ENCODE data around the gene C19orf44. TPM values are rescaled to one million over a fixed set of nuclear protein-coding genes. Genes with fewer than 3 reads are reported as not detected.
A peak's percentile ranks its signal among the peaks of the same experiment; 100 is the strongest.
"Not testable (repeated sequence)": the region's sequence is repeated elsewhere in the genome, so short reads cannot be mapped to it uniquely, and the experiment has no call there.

Gene C19orf44
- 4.3 and 8.5 TPM in 2 replicates for total RNA-seq (ENCODE audit: low replicate concordance)
- long read RNA-seq, partial matches to known transcripts: 2 of 8 reads
- long read RNA-seq, other reads (novel, unspliced or antisense): 5 of 8 reads

GRCh38 chr19:16495982-16496612, at the start of gene C19orf44, which contains the start of gene CALR3:
Gene C19orf44 (plus strand): TSS chr19:16496394. CDS start chr19:16500793, 4,399 bp downstream.
Gene CALR3 (minus strand): TSS chr19:16496167. CDS start chr19:16496129, 38 bp downstream.
- Mint-ChIP-seq H3K9me3 (no peaks in the 10 kb centered on the region), H3K27ac (peak within 1 kb of the TSS; percentile 93), H3K4me1 (ENCODE audit: unreplicated experiment) (peaks cover 14% of the 10 kb centered on the region), H3K4me3 (peak within 1 kb of the TSS; percentile 98), H3K36me3 (peaks cover 5% of the 10 kb centered on the region), H3K27me3 (no peaks in the 10 kb centered on the region)
- TF ChIP-seq CTCF (conservative IDR thresholded peaks at IDR 0.05): peak; percentile 38
- DNase-seq (ENCODE audit: extremely low spot score, unreplicated experiment): peak; percentile 98

- Mint-ChIP-seq H3K27ac (peak overlapping the region; percentile 78), H3K36me3 (no peaks in the 10 kb centered on the region), H3K4me1 (ENCODE audit: unreplicated experiment) (peaks cover 54% of the 10 kb centered on the region), H3K4me3 (peak overlapping the region; percentile 62), H3K9me3 (no peaks in the 10 kb centered on the region), H3K27me3 (no peaks in the 10 kb centered on the region)
- TF ChIP-seq CTCF (conservative IDR thresholded peaks at IDR 0.05): no peak
- no peak for DNase-seq (ENCODE audit: extremely low spot score, unreplicated experiment)
Observed at GRCh38 chr19:16446724-16447368, 49.3 kb upstream of the C19orf44 start.

GRCh38 chr19:16448872-16449271, 47.3 kb upstream of the C19orf44 start:
- not testable (repeated sequence) for H3K36me3 Mint-ChIP-seq; H3K27ac Mint-ChIP-seq; H3K4me3 Mint-ChIP-seq; H3K27me3 Mint-ChIP-seq; DNase-seq (ENCODE audit: extremely low spot score, unreplicated experiment); H3K9me3 Mint-ChIP-seq
- peaks cover 40% of the 10 kb centered on the region for H3K4me1 Mint-ChIP-seq (ENCODE audit: unreplicated experiment)

- H3K27ac Mint-ChIP-seq: no peak overlapping the region
- TF ChIP-seq CTCF (conservative IDR thresholded peaks at IDR 0.05): no peak
- H3K9me3 Mint-ChIP-seq: no peaks in the 10 kb centered on the region
- no peak overlapping the region for H3K4me3 Mint-ChIP-seq
- DNase-seq (ENCODE audit: extremely low spot score, unreplicated experiment): no peak
- no peaks in the 10 kb centered on the region for H3K36me3 Mint-ChIP-seq
- H3K27me3 Mint-ChIP-seq: no peaks in the 10 kb centered on the region
- H3K4me1 Mint-ChIP-seq (ENCODE audit: unreplicated experiment): peaks cover 41% of the 10 kb centered on the region
Observed at GRCh38 chr19:16449330-16449961, 46.7 kb upstream of the C19orf44 start.

- no peak overlapping the region for H3K27ac Mint-ChIP-seq
- H3K27me3 Mint-ChIP-seq: no peaks in the 10 kb centered on the region
Observed at GRCh38 chr19:16452325-16452724, 43.9 kb upstream of the C19orf44 start.

More at GRCh38 chr19:16452325-16452724, 43.9 kb upstream of the C19orf44 start:
- no peak for TF ChIP-seq CTCF (conservative IDR thresholded peaks at IDR 0.05)
- peaks cover 32% of the 10 kb centered on the region for H3K4me1 Mint-ChIP-seq (ENCODE audit: unreplicated experiment)
- DNase-seq (ENCODE audit: extremely low spot score, unreplicated experiment): no peak
- no peak overlapping the region for H3K4me3 Mint-ChIP-seq
- no peaks in the 10 kb centered on the region for H3K36me3 Mint-ChIP-seq
- no peaks in the 10 kb centered on the region for H3K9me3 Mint-ChIP-seq

All from type B pancreatic cell (in vitro differentiated cells).